H1 (cell line): ENCODE data around the gene ACTL8. TPM values are rescaled to one million over a fixed set of nuclear protein-coding genes. Genes with fewer than 3 reads are reported as not detected.

Source experiments
- EGR1 ChIP-seq: IDR thresholded peaks from 2 replicates; pipeline ENCODE4 v1.6.1; 2011; ENCODE audit warnings: low read depth, low read length, borderline replicate concordance
- EZH2 ChIP-seq: fragments of 200-600 bp; sonication (generic); IDR thresholded peaks from 2 replicates; pipeline ENCODE4 v1.7.1; 2012; ENCODE audit warnings: low read depth, mild to moderate bottlenecking, moderate library complexity, low read length, inconsistent platforms; ENCODE audit not compliant: severe bottlenecking
- GABPA ChIP-seq: IDR thresholded peaks from 2 replicates; pipeline ENCODE4 v1.6.1; 2011; ENCODE audit warnings: mild to moderate bottlenecking, low read length, moderate library complexity, borderline replicate concordance; ENCODE audit not compliant: insufficient read depth
- HDAC6 ChIP-seq: IDR thresholded peaks from one replicate; pipeline ENCODE4 v1.7.1; 2012; ENCODE audit warnings: low read depth, mild to moderate bottlenecking, inconsistent platforms, low read length, moderate library complexity
- KDM1A ChIP-seq: fragments of 200-600, 300-600 bp; sonication (generic); IDR thresholded peaks from 2 replicates; pipeline ENCODE4 v1.7.1; 2016; ENCODE audit warnings: mild to moderate bottlenecking, low read length, borderline replicate concordance
- MAFK ChIP-seq: IDR thresholded peaks from 2 replicates; pipeline ENCODE4 v1.6.1; 2012; ENCODE audit warnings: low read depth, mild to moderate bottlenecking, improper control_type of control experiment, low read length
- NANOG ChIP-seq: IDR thresholded peaks from 2 replicates; pipeline ENCODE4 v1.6.1; 2011; ENCODE audit warnings: low read length, low read depth, mild to moderate bottlenecking, inconsistent platforms; ENCODE audit not compliant: insufficient read depth, poor library complexity, severe bottlenecking
- POLR2A ChIP-seq, 2 experiments: IDR thresholded peaks; 1 replicate in 1 of 2; 2 replicates in 1 of 2; pipeline ENCODE4 v1.6.1; 2011; ENCODE audit warnings: low read depth in 2 of 2, low read length in 2 of 2, mild to moderate bottlenecking in 2 of 2; ENCODE audit errors: control extremely low read depth in 1 of 2
- POU5F1 ChIP-seq: IDR thresholded peaks from 2 replicates; pipeline ENCODE4 v1.6.1; 2011; ENCODE audit warnings: low read depth, mild to moderate bottlenecking, low read length, moderate library complexity
- RAD21 ChIP-seq, 2 experiments: IDR thresholded peaks in 1 of 2; conservative IDR thresholded peaks in 1 of 2; 2 replicates each; pipeline ENCODE4 v1.6.1; 2011; ENCODE audit warnings: low read depth in 2 of 2, low read length in 2 of 2, improper control_type of control experiment in 1 of 2, inconsistent platforms in 1 of 2, mild to moderate bottlenecking in 1 of 2, moderate library complexity in 1 of 2
- RBBP5 ChIP-seq: IDR thresholded peaks from 2 replicates; pipeline ENCODE4 v1.7.1; 2012; ENCODE audit warnings: low read depth, mild to moderate bottlenecking, inconsistent platforms, low read length, moderate library complexity, borderline replicate concordance
- SIN3A ChIP-seq, 2 experiments: IDR thresholded peaks in 1 of 2; conservative IDR thresholded peaks in 1 of 2; 2 replicates each; pipeline ENCODE4 v1.6.1; 2011 to 2012; ENCODE audit warnings: low read length in 2 of 2, improper control_type of control experiment in 1 of 2, low read depth in 1 of 2, mild to moderate bottlenecking in 1 of 2
- SP2 ChIP-seq: IDR thresholded peaks from 2 replicates; pipeline ENCODE4 v1.6.1; 2012; ENCODE audit warnings: mild to moderate bottlenecking, low read length, inconsistent platforms
- SP4 ChIP-seq: IDR thresholded peaks from 2 replicates; pipeline ENCODE4 v1.6.1; 2012; ENCODE audit warnings: low read length, inconsistent platforms
- SUZ12 ChIP-seq: fragments of 200-600 bp; sonication (generic); IDR thresholded peaks from 2 replicates; pipeline ENCODE4 v1.6.1; 2012; ENCODE audit warnings: mild to moderate bottlenecking, inconsistent platforms, low read length, moderate library complexity, mixed read lengths
- TAF1 ChIP-seq: IDR thresholded peaks from 2 replicates; pipeline ENCODE4 v1.6.1; 2011; ENCODE audit warnings: mild to moderate bottlenecking, low read depth, low read length
- TBP ChIP-seq: IDR thresholded peaks from 2 replicates; pipeline ENCODE4 v1.6.1; 2011; ENCODE audit warnings: low read depth, low read length, improper control_type of control experiment
- TCF12 ChIP-seq: IDR thresholded peaks from 2 replicates; pipeline ENCODE4 v1.6.1; 2011; ENCODE audit warnings: low read depth, mild to moderate bottlenecking, low read length
- YY1 ChIP-seq: IDR thresholded peaks from 2 replicates; pipeline ENCODE4 v1.6.1; 2011; ENCODE audit warnings: low read depth, mild to moderate bottlenecking, low read length
- ZNF274 ChIP-seq: IDR thresholded peaks from 2 replicates; pipeline ENCODE4 v1.7.0; 2012; ENCODE audit warnings: low read length, borderline replicate concordance; ENCODE audit errors: extremely low read depth
- polyA plus RNA-seq, 7 experiments: library from polyadenylated mRNA; depleted of rRNA in 3 of 7; stranded (reverse) in 5 of 7; unstranded in 2 of 7; fragments of >200 nt in 5 of 7; fragments of 200-250 nt in 2 of 7; gene quantifications; 1 replicate in 5 of 7; 2 replicates in 1 of 7; 4 replicates in 1 of 7; pipeline versions ENCODE4 v1.2.1 to v1.2.3, GENCODE V29; 2011 to 2013; ENCODE audit warnings: missing spikeins in 2 of 7, mixed read lengths in 2 of 7
- total RNA-seq: library from RNA; stranded (reverse); fragmentation: NEBNext Ultra II Directional; extraction: Animal tissue kit (Norgen Biotek cat#: 25700); gene quantifications from 2 replicates; pipeline ENCODE4 v1.2.1, GENCODE V29; 2021
- TF ChIP-seq, protein P1 (sequence below): IDR thresholded peaks from 2 replicates; pipeline ENCODE4 v1.6.1; 2012; ENCODE audit warnings: inconsistent platforms
- TF ChIP-seq, protein P2 (sequence below): IDR thresholded peaks from 2 replicates; pipeline ENCODE4 v1.6.1; 2012; ENCODE audit warnings: inconsistent platforms

ACTL8 gene
- total and polyA plus RNA-seq, 2 of the 8 experiments (the other 6 are each of a cell fraction or from before 2014, with no cell fraction given), result 0.33 to 0.47 TPM

- no peak for TF ChIP-seq TBP
- no peak for TF ChIP-seq TCF12
- no peak for TF ChIP-seq HDAC6
- TF ChIP-seq, protein P1, sequence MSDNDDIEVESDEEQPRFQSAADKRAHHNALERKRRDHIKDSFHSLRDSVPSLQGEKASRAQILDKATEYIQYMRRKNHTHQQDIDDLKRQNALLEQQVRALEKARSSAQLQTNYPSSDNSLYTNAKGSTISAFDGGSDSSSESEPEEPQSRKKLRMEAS, result peak; percentile 92
- peak; percentile 35 to 59 for TF ChIP-seq RAD21 (IDR thresholded peaks at IDR 0.05 in 1 of 2, conservative IDR thresholded peaks at IDR 0.05 in 1 of 2; ENCODE audit: low read depth in 2 of 2, low read length in 2 of 2)
- TF ChIP-seq TAF1, result no peak
- TF ChIP-seq KDM1A, result peak; percentile 92; the same call in 1 of the 2 replicates
- no peak for TF ChIP-seq EGR1
- no peak for TF ChIP-seq POLR2A (IDR thresholded peaks at IDR 0.05; ENCODE audit: control extremely low read depth in 1 of 2, low read depth in 2 of 2, low read length in 2 of 2)
- no peak for TF ChIP-seq MAFK
- TF ChIP-seq, protein P2, sequence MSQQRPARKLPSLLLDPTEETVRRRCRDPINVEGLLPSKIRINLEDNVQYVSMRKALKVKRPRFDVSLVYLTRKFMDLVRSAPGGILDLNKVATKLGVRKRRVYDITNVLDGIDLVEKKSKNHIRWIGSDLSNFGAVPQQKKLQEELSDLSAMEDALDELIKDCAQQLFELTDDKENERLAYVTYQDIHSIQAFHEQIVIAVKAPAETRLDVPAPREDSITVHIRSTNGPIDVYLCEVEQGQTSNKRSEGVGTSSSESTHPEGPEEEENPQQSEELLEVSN, result peak; percentile 52
- TF ChIP-seq SP2, result no peak
- TF ChIP-seq YY1, result no peak
- TF ChIP-seq SUZ12, result no peak
- TF ChIP-seq NANOG, result no peak
- no peak for TF ChIP-seq RBBP5
- no peak for TF ChIP-seq EZH2
- no peak for TF ChIP-seq ZNF274
- no peak for TF ChIP-seq SP4
- TF ChIP-seq POU5F1, result no peak
- no peak for TF ChIP-seq SIN3A (conservative IDR thresholded peaks at IDR 0.05 in 1 of 2, IDR thresholded peaks at IDR 0.05 in 1 of 2; ENCODE audit: low read depth in 1 of 2, low read length in 2 of 2)
- no peak for TF ChIP-seq GABPA
Measured at GRCh38 chr1:17759114-17759513, 4.0 kb downstream of the ACTL8 start (continued).
